HG03196 (cell line): Measurements from ENCODE around the gene HIRA.

ENCODE experiments used
- ATAC-seq: cut with Tn5 transposase; IDR thresholded peaks from one replicate; pipeline ENCODE4 v1.9.1; 2021; ENCODE audit not compliant: unreplicated experiment

HIRA gene

GRCh38 chr22:19412478-19412877 is 19.1 kb downstream of the HIRA start:
- no peak for ATAC-seq

GRCh38 chr22:19411690-19412045 is 19.9 kb downstream of the HIRA start:
- no peak for ATAC-seq

- ATAC-seq, result no peak
Observed at GRCh38 chr22:19410941-19411689, 20.4 kb downstream of the HIRA start.

GRCh38 chr22:19407649-19408606 is 23.6 kb downstream of the HIRA start:
- ATAC-seq, result no peak

GRCh38 chr22:19406846-19407245 is 24.7 kb downstream of the HIRA start:
- ATAC-seq, result no peak

- no peak for ATAC-seq
Observed at GRCh38 chr22:19406281-19406811, 25.2 kb downstream of the HIRA start.

GRCh38 chr22:19405652-19406051 is 25.9 kb downstream of the HIRA start:
- ATAC-seq, result no peak

- no peak for ATAC-seq
Observed at GRCh38 chr22:19405133-19405532, 26.4 kb downstream of the HIRA start.

DNA sequence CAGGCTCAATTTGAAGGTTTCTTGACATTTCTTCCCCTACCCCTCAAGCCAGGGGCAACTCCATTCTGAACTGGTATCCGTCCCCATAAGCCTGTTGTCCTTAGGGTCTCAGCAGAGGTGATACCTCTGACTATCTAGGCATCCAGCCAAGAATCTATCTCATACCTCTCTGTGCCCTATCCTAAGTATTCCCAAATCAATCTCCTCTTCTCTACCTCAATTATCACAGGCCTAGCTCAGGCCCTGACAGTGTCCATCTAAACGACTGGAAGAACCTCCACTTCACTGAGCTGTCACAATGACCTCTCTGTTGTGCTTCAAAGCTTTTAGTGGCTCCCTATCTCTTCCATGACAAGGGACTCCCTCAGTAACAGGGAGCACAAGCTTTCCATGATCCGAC is 26.9 kb downstream of the HIRA start:
- no peak for ATAC-seq

DNA sequence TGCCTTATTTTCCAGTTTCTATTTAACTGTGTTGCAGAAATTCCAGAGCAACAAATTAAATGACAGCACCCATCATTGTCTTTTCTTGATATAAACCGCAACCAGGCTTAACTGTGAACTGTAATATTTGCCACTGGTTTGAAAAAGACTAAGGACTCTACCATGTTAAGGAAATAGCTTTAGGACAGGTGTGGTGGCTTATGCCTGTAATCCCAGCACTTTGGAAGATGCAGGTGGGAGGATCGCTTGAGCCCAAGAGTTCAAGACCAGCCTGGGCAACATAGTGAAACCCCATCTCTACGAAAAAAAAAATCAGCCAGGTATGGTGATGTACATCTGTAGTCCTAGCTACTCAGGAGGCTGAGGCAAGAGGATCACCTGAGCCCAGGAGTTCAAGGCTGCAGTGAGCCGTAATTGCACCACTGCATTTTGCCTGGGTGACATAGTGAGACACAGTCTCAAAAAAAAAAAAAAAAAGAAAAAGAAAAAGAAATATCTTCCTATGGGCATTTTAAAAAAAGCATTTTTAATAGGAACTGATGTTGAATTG is 28.8 kb downstream of the HIRA start:
- no peak for ATAC-seq

GRCh38 chr22:19401483-19401882 is 30.1 kb downstream of the HIRA start:
- no peak for ATAC-seq

DNA sequence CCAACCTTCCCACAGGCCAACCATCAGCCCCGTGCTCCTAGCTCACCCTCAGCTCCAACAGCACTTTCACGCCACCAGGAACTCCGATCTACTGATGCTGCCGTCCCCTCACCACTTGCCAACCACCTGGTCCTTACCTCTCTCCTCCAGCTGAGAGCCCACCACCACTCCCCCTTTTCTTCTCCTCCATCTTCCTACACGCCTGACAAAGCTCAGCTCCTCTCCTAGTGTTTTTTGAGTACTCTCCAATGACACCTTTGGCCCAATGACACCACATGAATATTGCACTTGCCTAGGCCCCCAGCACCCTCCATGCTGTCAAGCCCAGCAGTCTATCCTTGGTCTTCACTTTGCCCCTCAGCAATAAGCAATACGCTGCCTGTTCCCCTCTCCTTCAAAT is 30.7 kb downstream of the HIRA start:
- no peak for ATAC-seq

DNA sequence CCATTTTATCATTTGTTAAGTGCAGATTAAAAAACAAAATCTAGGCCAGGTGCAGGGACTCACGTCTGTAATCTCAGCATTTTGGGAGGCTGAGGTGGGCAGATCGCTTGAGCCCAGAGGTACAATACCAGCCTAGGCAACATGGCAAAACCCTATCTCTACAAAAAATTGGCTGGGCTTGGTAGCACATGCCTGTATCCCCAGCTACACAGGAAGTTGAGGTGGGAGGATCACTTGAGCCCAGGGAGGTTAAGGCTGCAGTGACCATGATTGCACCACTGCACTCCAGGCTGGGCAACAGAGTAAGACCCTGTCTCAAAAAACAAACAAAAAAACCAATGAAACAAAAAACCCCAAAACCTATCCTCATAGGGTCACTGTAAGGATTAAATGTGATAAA is 32.9 kb downstream of the HIRA start:
- no peak for ATAC-seq

DNA sequence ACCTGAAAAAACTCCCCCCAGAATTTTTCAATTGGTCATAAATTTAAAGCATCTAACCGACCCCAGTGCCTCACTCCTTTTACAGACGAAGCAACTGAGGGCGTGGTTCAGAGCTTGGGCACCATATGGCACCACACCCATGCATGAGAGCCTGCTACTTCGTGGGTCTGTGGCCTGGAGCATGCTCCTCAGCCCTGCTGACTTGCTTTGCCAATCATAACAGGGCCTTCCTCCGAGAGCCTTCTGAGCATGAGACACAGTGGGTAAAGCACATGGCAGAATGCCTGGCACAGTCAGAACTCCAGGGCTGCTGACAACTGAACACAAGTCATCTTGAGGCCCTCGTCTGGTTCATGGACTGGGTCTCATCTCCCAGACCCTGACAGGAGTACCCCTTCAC is 33.3 kb downstream of the HIRA start:
- ATAC-seq, result no peak

DNA sequence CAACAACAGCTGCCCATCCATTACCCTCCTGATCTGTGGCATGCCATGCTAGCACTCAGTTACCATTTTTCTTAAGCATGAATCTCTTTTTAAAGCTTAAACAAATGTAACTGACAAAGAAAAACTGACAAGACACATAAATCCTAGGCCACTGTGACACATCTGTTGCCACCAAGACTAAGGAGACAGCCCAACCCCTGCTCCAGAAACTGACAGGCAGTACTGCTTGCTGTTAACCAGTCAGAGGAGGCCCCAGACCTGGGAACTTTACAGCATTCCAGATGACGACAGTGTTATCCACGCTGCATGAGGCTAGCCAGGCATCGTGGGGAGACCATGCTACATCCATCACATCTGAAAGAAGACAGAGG is 33.8 kb downstream of the HIRA start:
- ATAC-seq, result no peak

DNA sequence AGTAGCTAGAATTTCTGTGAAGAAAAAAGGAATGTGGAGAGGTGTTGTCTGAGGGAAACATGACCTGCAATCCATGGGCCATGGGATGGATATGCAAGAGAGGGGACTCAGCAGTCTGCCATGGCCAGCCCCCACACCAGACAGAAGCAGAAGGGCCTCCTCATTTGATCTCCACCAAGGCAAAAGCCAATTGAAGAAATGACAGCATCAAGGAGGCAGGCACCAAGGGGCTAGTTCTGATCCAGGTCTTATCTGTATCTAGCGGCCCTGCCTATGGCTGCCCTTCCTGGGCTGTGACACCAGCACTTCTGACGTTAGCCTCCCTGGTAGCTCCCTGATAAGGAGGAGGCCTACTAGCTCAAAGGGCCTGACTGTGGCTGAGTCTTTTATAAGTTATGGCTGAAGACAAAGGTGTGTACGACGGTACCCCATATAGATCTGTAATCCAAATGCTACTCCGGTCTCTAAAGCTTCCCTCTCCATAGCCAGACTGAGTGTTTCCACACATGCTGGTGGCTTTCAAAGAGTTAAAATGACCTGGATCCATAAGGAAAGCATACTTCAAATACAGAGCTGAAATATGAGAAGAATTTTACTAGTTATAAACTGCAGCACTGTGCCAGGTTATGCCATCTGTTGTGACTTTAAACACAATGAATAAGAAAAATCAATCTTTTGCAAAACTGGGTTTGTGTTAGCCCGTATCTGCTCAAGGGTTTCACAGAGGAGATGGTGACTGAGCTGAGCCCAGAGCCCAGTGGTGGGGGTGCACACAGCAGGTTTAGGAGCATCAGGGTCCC is 34.4 kb downstream of the HIRA start:
- ATAC-seq, result no peak

DNA sequence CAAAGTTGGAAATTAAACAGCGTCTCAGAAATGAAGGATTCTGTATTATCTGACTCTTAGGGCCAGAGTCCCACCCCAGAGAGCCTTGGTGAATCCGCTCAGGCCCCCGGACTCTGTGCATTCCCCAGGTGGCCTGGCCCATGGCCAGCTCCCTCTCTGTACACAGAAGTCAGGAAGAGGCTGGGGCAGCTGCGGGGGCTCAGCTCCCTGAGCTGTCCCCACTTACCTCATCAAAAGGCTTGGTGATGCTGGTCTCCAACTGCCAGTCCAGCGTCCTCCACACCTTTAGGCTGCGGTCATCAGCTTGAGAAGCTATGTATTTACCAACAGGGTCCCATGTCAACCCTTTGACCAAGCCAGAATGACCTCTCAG is 35.0 kb downstream of the HIRA start:
- ATAC-seq, result no peak

GRCh38 chr22:19395276-19395675 is 36.3 kb downstream of the HIRA start:
- no peak for ATAC-seq

GRCh38 chr22:19394274-19395050 is 37.1 kb downstream of the HIRA start:
- ATAC-seq, result no peak

DNA sequence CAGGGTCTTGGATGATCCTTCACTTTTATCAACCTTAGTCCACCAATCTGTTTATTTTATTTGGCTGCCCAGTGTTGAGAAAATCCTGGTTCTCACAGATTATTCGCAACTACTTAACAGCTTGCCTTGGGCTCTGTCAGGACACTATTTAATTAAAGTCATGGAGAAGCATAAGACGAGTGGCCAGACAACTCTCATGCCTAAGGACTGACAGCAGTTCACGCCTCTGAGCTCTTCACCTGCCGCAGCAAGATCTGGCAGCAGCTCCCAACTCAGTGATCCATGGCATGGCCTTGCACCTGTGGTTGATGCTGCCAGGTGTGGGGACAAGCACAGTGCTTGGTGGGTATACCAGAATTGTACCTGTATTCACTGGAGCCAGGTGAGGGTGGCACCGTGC is 37.8 kb downstream of the HIRA start:
- ATAC-seq, result no peak
